ENCODE data around the gene TXNDC11.
A peak's percentile ranks its signal among the peaks of the same experiment; 100 is the strongest.
"Not testable (repeated sequence)": the region's sequence is repeated elsewhere in the genome, so short reads cannot be mapped to it uniquely, and the experiment has no call there.

TXNDC11 gene

DNA sequence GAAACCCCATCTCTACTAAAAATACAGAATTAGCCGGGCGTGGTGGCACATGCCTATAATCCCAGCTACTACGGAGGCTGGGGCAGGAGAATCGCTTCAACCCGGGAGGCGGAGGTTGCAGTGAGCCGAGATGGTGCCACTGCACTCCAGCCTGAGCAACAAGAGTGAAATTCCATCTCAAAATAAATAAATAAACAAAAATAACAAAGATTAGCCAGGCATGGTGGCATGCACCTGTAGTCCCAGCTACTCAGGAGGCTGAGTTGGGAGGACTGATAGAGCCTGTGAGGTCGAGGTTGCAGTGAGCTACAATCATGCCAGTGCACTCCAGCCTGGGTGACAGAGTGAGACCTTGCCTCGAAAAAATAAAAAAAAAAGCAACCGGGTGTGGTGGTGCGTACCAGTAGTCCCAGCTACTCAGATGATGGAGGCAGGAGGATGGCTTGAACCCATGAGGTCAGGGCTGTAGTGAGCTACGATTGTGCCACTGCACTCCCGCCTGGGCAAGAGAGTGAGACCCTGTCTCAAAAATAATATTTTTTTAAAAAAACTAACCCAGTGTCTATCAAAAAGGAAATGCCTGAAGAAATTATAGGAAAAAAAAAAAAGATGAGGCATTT is 42.4 kb upstream of the TXNDC11 start:
- H3K9me3 ChIP-seq (ENCODE audit: insufficient read depth, low read depth, low read length); H3K14ac ChIP-seq (ENCODE audit: low read length); DNase-seq; H3K27me3 ChIP-seq (ENCODE audit: insufficient read depth, low read length); H4K8ac ChIP-seq (ENCODE audit: low read depth, low read length); H3K36me3 ChIP-seq (ENCODE audit: control insufficient read depth in 1 of 2, insufficient read depth in 2 of 2, low read length in 2 of 2); H2AK5ac ChIP-seq (ENCODE audit: low read length); H3K79me1 ChIP-seq (ENCODE audit: low read length); H3K27ac ChIP-seq (ENCODE audit: low read depth, low read length); H3K9ac ChIP-seq (ENCODE audit: low read length); H4K91ac ChIP-seq (ENCODE audit: low read depth, low read length); H3K4me2 ChIP-seq (ENCODE audit: low read length); H3K4me3 ChIP-seq (ENCODE audit: low read depth, low read length); H2BK5ac ChIP-seq (ENCODE audit: low read depth, low read length, poor library complexity); H3K23ac ChIP-seq (ENCODE audit: low read length); H4K12ac ChIP-seq (ENCODE audit: low read depth, low read length); H2AFZ ChIP-seq (ENCODE audit: insufficient read depth, low read length, poor library complexity); H2BK120ac ChIP-seq (ENCODE audit: insufficient read depth, low read length, poor library complexity): not testable (repeated sequence)
- peak overlapping the region; percentile 33 for H2BK12ac ChIP-seq (ENCODE audit: low read length)
- peaks cover 19% of the 10 kb centered on the region for H3K79me2 ChIP-seq (ENCODE audit: control insufficient read depth, insufficient read depth, low read length, poor library complexity)
- peak overlapping the region; percentile 69 for H3K18ac ChIP-seq (ENCODE audit: low read length)
- H3K4ac ChIP-seq (ENCODE audit: low read depth, low read length) = peak overlapping the region; percentile 92
- WGBS (ENCODE audit: extremely low coverage, insufficient coverage, insufficient read length) = no CpG with 5 or more reads among the region's 13 CpGs
- H3K4me1 ChIP-seq (ENCODE audit: control insufficient read depth in 1 of 2, insufficient read depth in 2 of 2, low read length in 2 of 2) = peaks cover 14 to 16% of the 10 kb centered on the region in 2 experiments

DNA sequence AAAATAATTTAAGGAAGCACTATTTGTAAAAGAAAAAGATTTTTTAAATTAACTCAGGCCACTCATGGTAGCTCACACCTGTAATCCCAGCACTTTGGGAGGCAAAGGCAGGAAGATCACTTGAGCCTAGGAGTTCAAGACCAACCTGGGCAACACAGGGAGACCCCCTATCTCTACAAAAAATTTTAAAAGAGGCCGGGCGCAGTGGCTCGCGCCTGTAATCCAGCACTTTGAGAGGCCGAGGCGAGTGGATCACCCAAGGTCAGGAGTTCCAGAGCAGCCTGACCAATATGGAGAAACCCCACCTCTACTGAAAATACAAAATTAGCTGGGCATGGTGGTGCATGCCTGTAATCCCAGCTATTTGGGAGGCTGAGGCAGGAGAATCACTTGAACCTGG is 41.7 kb upstream of the TXNDC11 start:
- DNase-seq; H2BK5ac ChIP-seq (ENCODE audit: low read depth, low read length, poor library complexity); H3K18ac ChIP-seq (ENCODE audit: low read length): not testable (repeated sequence)

DNA sequence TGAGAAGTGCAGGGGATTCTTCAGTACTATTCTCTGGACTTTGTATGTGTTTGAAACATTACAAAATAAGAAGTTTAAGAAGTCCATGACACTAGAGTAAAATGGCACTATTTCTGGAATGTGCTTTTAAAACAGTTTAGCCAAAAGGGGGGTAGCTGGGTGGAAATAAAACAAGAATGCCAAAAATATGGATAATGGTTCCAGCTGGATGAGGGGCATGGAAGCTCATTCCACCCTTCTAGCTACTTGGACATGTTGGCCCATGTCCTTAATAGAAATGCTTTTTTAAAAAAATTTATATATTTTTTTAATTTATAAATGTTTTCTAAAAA is 41.3 kb upstream of the TXNDC11 start:
- Histone ChIP-seq H3K79me2 (ENCODE audit: control insufficient read depth, insufficient read depth, low read length, poor library complexity) (peaks cover 15% of the 10 kb centered on the region), H2BK120ac (ENCODE audit: insufficient read depth, low read length, poor library complexity) (no peak overlapping the region), H3K18ac (ENCODE audit: low read length) (no peak overlapping the region), H4K91ac (ENCODE audit: low read depth, low read length) (no peak overlapping the region), H3K79me1 (ENCODE audit: low read length) (peaks cover 5% of the 10 kb centered on the region), H3K36me3 (ENCODE audit: control insufficient read depth in 1 of 2, insufficient read depth in 2 of 2, low read length in 2 of 2) (peaks cover 2% of the 10 kb centered on the region in 2 experiments), H4K8ac (ENCODE audit: low read depth, low read length) (no peak overlapping the region), H3K9me3 (ENCODE audit: insufficient read depth, low read depth, low read length) (no peaks in the 10 kb centered on the region), H3K4me3 (ENCODE audit: low read depth, low read length) (no peak overlapping the region), H3K4me2 (ENCODE audit: low read length) (peak overlapping the region; percentile 5), H3K4me1 (ENCODE audit: control insufficient read depth in 1 of 2, insufficient read depth in 2 of 2, low read length in 2 of 2) (peaks cover 14 to 16% of the 10 kb centered on the region in 2 experiments), H3K27ac (ENCODE audit: low read depth, low read length) (no peak overlapping the region), H3K4ac (ENCODE audit: low read depth, low read length) (no peak overlapping the region), H4K12ac (ENCODE audit: low read depth, low read length) (no peak overlapping the region), H3K9ac (ENCODE audit: low read length) (no peak overlapping the region), H3K14ac (ENCODE audit: low read length) (no peak overlapping the region), H3K27me3 (ENCODE audit: insufficient read depth, low read length) (no peaks in the 10 kb centered on the region), H2BK12ac (ENCODE audit: low read length) (no peak overlapping the region), H2BK5ac (ENCODE audit: low read depth, low read length, poor library complexity) (no peak overlapping the region), H2AK5ac (ENCODE audit: low read length) (no peak overlapping the region), H2AFZ (ENCODE audit: insufficient read depth, low read length, poor library complexity) (no peak overlapping the region), H3K23ac (ENCODE audit: low read length) (no peak overlapping the region)
- DNase-seq = no peak

More for the DNA sequence above, 41.7 kb upstream of the TXNDC11 start:
- not testable (repeated sequence) for H4K12ac ChIP-seq (ENCODE audit: low read depth, low read length); H3K36me3 ChIP-seq (ENCODE audit: control insufficient read depth in 1 of 2, insufficient read depth in 2 of 2, low read length in 2 of 2); H4K8ac ChIP-seq (ENCODE audit: low read depth, low read length); H3K9ac ChIP-seq (ENCODE audit: low read length); H3K4me2 ChIP-seq (ENCODE audit: low read length); H2AK5ac ChIP-seq (ENCODE audit: low read length); H4K91ac ChIP-seq (ENCODE audit: low read depth, low read length); H3K9me3 ChIP-seq (ENCODE audit: insufficient read depth, low read depth, low read length); H3K14ac ChIP-seq (ENCODE audit: low read length); H3K27me3 ChIP-seq (ENCODE audit: insufficient read depth, low read length); H3K4ac ChIP-seq (ENCODE audit: low read depth, low read length); H2BK12ac ChIP-seq (ENCODE audit: low read length); H3K4me3 ChIP-seq (ENCODE audit: low read depth, low read length); H3K79me1 ChIP-seq (ENCODE audit: low read length); H3K23ac ChIP-seq (ENCODE audit: low read length); H2AFZ ChIP-seq (ENCODE audit: insufficient read depth, low read length, poor library complexity)
- Histone ChIP-seq H2BK120ac (ENCODE audit: insufficient read depth, low read length, poor library complexity) (peak overlapping the region; percentile 68), H3K27ac (ENCODE audit: low read depth, low read length) (peak overlapping the region; percentile 41), H3K4me1 (ENCODE audit: control insufficient read depth in 1 of 2, insufficient read depth in 2 of 2, low read length in 2 of 2) (peaks cover 14 to 16% of the 10 kb centered on the region in 2 experiments), H3K79me2 (ENCODE audit: control insufficient read depth, insufficient read depth, low read length, poor library complexity) (peaks cover 16% of the 10 kb centered on the region)
- no CpG with 5 or more reads among the region's 6 CpGs for WGBS (ENCODE audit: extremely low coverage, insufficient coverage, insufficient read length)

DNA sequence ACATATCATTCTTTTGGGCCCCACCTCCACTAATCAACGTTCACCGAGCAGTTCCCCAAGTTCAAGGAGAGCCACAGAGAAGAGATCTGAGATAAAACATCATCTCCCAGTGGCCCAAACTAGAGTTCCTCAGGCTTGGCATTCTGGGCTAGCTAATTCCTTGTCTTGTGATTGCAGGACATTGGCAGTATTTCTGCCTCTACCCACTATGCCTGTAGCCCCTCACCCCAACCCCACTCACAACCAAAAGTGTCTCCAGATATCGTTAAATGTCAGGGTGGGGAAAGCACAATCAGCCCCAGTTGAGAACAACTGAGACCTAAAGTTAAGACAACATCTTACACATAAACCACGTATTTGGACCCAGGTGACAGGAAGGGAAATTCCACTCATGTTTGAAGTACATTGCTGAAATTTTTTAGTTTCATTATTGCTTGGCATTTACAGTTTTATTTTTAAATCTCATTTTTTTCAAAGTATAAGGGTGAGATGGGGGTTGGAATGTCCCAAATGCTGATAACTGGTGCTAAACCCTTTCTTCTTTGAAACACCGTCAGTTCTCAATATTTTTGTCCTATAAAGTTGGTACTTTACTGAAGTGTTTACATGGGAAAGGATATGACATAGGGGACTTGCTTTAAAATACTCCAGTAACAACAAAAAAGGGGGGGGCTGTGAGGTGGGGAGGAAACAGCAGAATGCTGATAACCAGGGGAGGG is 40.8 kb upstream of the TXNDC11 start:
- Histone ChIP-seq H2AK5ac (ENCODE audit: low read length) (peak overlapping the region; percentile 59), H3K4ac (ENCODE audit: low read depth, low read length) (peak overlapping the region; percentile 81), H3K9ac (ENCODE audit: low read length) (no peak overlapping the region), H2BK12ac (ENCODE audit: low read length) (no peak overlapping the region), H3K27ac (ENCODE audit: low read depth, low read length) (peak overlapping the region; percentile 53), H3K9me3 (ENCODE audit: insufficient read depth, low read depth, low read length) (no peaks in the 10 kb centered on the region), H3K79me2 (ENCODE audit: control insufficient read depth, insufficient read depth, low read length, poor library complexity) (peaks cover 10% of the 10 kb centered on the region), H3K14ac (ENCODE audit: low read length) (no peak overlapping the region), H3K4me3 (ENCODE audit: low read depth, low read length) (no peak overlapping the region), H3K4me1 (ENCODE audit: control insufficient read depth in 1 of 2, insufficient read depth in 2 of 2, low read length in 2 of 2) (peaks cover 14 to 16% of the 10 kb centered on the region in 2 experiments), H2AFZ (ENCODE audit: insufficient read depth, low read length, poor library complexity) (no peak overlapping the region), H3K18ac (ENCODE audit: low read length) (peak overlapping the region; percentile 64), H2BK5ac (ENCODE audit: low read depth, low read length, poor library complexity) (peak overlapping the region; percentile 77), H3K36me3 (ENCODE audit: control insufficient read depth in 1 of 2, insufficient read depth in 2 of 2, low read length in 2 of 2) (peaks cover 2 to 6% of the 10 kb centered on the region in 2 experiments), H3K4me2 (ENCODE audit: low read length) (peak overlapping the region; percentile 5), H3K79me1 (ENCODE audit: low read length) (peaks cover 5% of the 10 kb centered on the region), H3K27me3 (ENCODE audit: insufficient read depth, low read length) (no peaks in the 10 kb centered on the region), H2BK120ac (ENCODE audit: insufficient read depth, low read length, poor library complexity) (no peak overlapping the region), H4K12ac (ENCODE audit: low read depth, low read length) (no peak overlapping the region), H3K23ac (ENCODE audit: low read length) (no peak overlapping the region), H4K91ac (ENCODE audit: low read depth, low read length) (peak overlapping the region; percentile 19), H4K8ac (ENCODE audit: low read depth, low read length) (no peak overlapping the region)
- no CpG with 5 or more reads among the region's 5 CpGs for WGBS (ENCODE audit: extremely low coverage, insufficient coverage, insufficient read length)
- peak; percentile 30 to 86 for DNase-seq
